Adrenal gland (tissue), 12 donors: ENCODE measurements around the gene TMEM37. TPM values are rescaled to one million over a fixed set of nuclear protein-coding genes. Genes with fewer than 3 reads are reported as not detected.
A peak's percentile ranks its signal among the peaks of the same experiment; 100 is the strongest.

Source experiments
- DNase-seq, 7 donors: peaks; one replicate each; pipeline ENCODE4 v3.0.0-alpha.2; 2019 to 2020
- H3K27ac ChIP-seq, 5 donors: fragments of 200-600 bp; sonication (generic) in 4 of 5; 1 replicate in 3 of 5; 2 replicates in 2 of 5; pipeline versions ENCODE4 v1.5.1 to v1.8.0; 2016 to 2020; ENCODE audit warnings: mild to moderate bottlenecking in 1 of 5
- H3K27me3 ChIP-seq: fragments of 200-600 bp; 2 replicates; pipeline ENCODE4 v1.8.0; 2021
- H3K36me3 ChIP-seq, 2 donors: fragments of 200-600 bp; replicated peaks in 1 of 2; 1 replicate in 1 of 2; 2 replicates in 1 of 2; pipeline versions ENCODE4 v1.5.1 to v1.8.0; 2018 to 2022
- H3K4me1 ChIP-seq, 2 donors: fragments of 200-600 bp; replicated peaks in 1 of 2; 1 replicate in 1 of 2; 2 replicates in 1 of 2; pipeline versions ENCODE4 v1.5.1 to v1.8.0; 2018 to 2021
- H3K4me3 ChIP-seq, 4 donors: fragments of 200-600 bp; sonication (generic) in 3 of 4; one replicate each; pipeline ENCODE4 v1.5.1; 2016 to 2018
- H3K9me3 ChIP-seq, 3 donors: fragments of 200-600 bp; sonication (generic) in 1 of 3; replicated peaks in 1 of 3; 1 replicate in 2 of 3; 2 replicates in 1 of 3; pipeline versions ENCODE4 v1.5.1 to v1.8.0; 2016 to 2021
- CTCF ChIP-seq, 6 experiments: fragments of 450-650 bp in 4 of 6; fragments of 200-600 bp in 2 of 6; sonication (generic) in 1 of 6; IDR thresholded peaks; 1 replicate in 5 of 6; 2 replicates in 1 of 6; pipeline versions ENCODE4 v1.5.1 to v1.8.0; 2016 to 2021; ENCODE audit warnings: antibody characterized with exemption in 6 of 6, mild to moderate bottlenecking in 2 of 6, moderate library complexity in 1 of 6
- POLR2A ChIP-seq, 2 donors: fragments of 450-650 bp; IDR thresholded peaks; one replicate each; pipeline ENCODE4 v1.6.1; 2017; ENCODE audit warnings: antibody characterized with exemption in 2 of 2, mild to moderate bottlenecking in 2 of 2, moderate library complexity in 1 of 2
- WGBS, 4 donors: extraction: QIAGEN DNeasy Blood & Tissue Kit in 2 of 4; methylation state at CpG; one replicate each; pipeline versions ENCODE4 v1.1.5 to v1.1.7; 2013 to 2017; 5-methylcytosine and 5-hydroxymethylcytosine counted together
- intact Hi-C, 2 donors: fragments of 100-400 bp; cut with DNase I; formaldehyde crosslinking; loops; one replicate each; pipeline versions ENCODE4 v1.14.1 to v1.15.0; 2022 to 2023
- polyA plus RNA-seq, 3 donors: library from polyadenylated mRNA; stranded (reverse); fragments of 200-250 nt in 2 of 3; fragments of 350-450 nt in 1 of 3; fragmentation: Illumina TruSeq in 1 of 3; extraction: RNeasy Lipid Tissue Mini Kit (QIAGEN cat#74804) in 1 of 3; gene quantifications; one replicate each; pipeline ENCODE4 v1.2.3, GENCODE V29; 2013 to 2014
- total RNA-seq, 9 donors: library from RNA; depleted of rRNA in 4 of 9; stranded (reverse); fragments of >200 nt in 4 of 9; fragments of 120-200 nt in 1 of 9; fragmentation: NEBNext Ultra II Directional in 1 of 9; extraction: Animal tissue kit (Norgen Biotek cat#: 25700) in 1 of 9; gene quantifications; one replicate each; pipeline versions ENCODE4 v1.1.0 to v1.2.4, GENCODE V29; 2013 to 2023
- donor health status: healthy with polysubstance abuse.
- donor health status: Bipolar disorder and iron deficiency.
- donor health status: DM: yes; HTN: yes; CAD: no.
- donor health status: DM: no; HTN: no; CAD: no.
- donor health status: DM: no; HTN: no; CAD: no.
- donor health status: DM: yes; HTN: yes; CAD: no.

TMEM37 gene
- total and polyA plus RNA-seq, 12 donors, result 5.5 to 31.8 (median 14.7) TPM

DNA sequence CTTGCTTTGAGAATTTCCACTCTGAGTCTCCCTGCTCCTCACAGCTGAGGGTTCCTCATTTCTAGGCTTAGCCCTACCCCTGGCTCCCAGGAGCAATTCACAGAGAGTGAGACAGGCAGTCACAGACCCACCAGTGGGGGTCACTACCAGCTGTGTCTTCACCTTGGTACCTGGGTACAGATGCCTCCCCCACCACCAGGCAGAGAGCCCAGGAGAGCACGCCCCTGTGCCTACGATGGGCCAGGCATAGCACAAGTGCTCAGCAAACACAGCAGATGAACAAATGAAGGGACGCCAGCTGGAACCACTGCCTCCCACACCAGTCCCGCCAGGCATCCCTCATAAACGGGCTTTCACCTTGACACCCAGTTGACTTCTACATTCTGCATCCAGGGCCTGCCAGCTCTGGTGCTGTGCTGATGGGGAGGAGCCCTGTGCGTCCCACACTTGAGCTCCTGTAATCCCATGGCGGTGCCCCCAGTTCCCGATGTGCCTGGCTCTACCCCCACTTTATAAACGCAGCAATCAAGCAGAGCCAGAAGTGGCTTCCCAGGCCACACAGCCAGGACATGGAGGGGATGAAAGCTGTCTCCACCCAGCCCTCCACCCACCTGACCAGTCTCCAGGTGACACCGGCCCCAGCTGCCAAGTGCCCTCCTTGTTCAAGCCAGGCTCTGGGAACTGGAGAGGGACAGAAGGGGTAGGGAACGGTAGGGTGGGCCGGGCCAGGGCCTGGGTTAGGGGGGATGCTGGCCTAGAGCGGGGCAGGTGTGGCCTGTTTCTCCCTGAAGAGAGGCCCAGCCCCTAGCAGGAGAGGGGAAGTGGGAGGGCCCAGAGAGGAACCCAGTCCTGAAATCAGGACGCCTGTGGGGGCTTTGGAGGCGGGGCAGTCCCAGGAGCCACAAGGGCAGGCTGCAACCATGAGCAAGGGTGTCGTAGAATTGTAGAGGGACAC, 50.1 kb downstream of the TMEM37 start:
- Histone ChIP-seq H3K4me1 (peaks cover 5 to 21% of the 10 kb centered on the region in 2 donors), H3K4me3 (no peak overlapping the region), H3K27me3 (no peaks in the 10 kb centered on the region), H3K9me3 (no peaks in the 10 kb centered on the region), H3K27ac (no peak overlapping the region), H3K36me3 (no peaks in the 10 kb centered on the region)
- DNase-seq, result peak in 2 of 7 donors; percentile 11 to 36
- TF ChIP-seq CTCF (IDR thresholded peaks at IDR 0.05) (no peak), POLR2A (IDR thresholded peaks at IDR 0.05) (no peak)
- intact Hi-C loops, result no loop called here
- WGBS, 4 donors, result 82 to 88% (median 84%) methylated on average over 10 to 16 of the region's 16 CpGs

DNA sequence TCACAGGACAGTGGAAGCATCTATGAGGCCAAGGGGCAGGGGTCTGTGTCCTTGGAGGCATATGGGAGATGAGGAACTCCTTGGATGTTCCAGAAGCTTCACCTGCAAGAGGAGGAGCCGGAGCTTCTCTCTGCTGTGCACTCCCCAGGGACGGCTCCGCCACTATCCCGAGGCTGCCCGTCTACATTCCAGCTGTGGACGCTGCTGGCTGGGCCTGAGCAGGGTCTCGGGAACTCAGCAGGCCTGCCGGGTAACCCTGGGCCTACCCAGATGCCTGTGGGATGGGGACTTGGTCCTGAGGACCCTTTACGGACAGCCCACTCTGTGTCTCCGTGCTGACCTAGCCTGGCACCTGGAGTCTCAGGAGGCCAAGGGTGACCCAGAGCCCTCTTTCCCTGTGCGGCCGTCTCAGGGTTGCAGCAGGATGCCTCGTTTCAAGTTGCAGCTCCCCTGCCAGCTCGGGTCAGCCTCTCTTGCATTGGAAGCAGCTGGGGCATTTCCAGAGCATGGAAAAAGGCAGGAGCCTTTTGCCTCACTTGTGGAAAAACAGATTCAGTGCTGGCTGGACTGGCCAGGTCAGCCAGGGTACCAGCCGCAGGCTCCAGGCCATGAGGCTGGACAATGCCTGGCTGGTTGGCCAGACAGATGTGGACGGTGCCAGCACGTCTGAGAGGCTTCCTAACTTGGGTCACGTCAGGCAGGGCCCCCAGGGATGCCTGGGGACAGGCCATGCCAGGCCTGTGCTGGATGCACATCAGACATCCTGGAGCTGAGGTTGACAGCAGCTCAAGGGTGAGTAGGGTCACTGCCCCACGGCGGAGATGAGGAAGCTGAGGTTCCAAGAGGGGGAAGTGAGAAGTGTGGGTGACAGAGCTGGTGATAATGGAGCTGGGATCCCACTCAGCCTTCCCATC, 51.1 kb downstream of the TMEM37 start:
- Histone ChIP-seq H3K4me1 (peaks cover 12 to 30% of the 10 kb centered on the region in 2 donors), H3K27ac (no peak overlapping the region), H3K9me3 (no peaks in the 10 kb centered on the region), H3K36me3 (no peaks in the 10 kb centered on the region), H3K4me3 (no peak overlapping the region), H3K27me3 (no peaks in the 10 kb centered on the region)
- 74 to 86% (median 79%) methylated on average over 13 to 20 of the region's 20 CpGs for WGBS, 4 donors
- intact Hi-C loops, result no loop called here
- DNase-seq, result peak in 2 of 7 donors; percentile 14 to 52
- TF ChIP-seq CTCF (IDR thresholded peaks at IDR 0.05) (no peak), POLR2A (IDR thresholded peaks at IDR 0.05) (no peak)

DNA sequence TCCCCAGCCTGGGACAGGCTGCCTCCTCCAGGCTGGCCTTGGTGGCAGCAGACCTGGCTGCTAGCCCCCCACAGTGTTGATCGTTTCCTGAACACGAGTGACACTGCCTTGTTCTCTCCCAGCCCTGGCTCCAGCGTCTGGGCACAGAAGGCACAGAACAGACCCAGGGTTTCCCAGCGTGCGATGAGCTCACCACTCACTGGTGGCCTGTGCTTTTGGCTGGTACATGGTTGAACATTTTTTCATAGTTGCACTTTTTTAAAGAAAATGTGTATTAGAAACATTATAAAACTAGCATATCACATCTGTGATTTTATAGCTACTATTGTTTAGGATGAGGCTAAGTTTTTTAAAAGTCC, 51.7 kb downstream of the TMEM37 start:
- Histone ChIP-seq H3K36me3 (no peaks in the 10 kb centered on the region), H3K4me1 (peaks cover 12 to 32% of the 10 kb centered on the region in 2 donors), H3K27ac (no peak overlapping the region), H3K9me3 (no peaks in the 10 kb centered on the region), H3K27me3 (no peaks in the 10 kb centered on the region), H3K4me3 (no peak overlapping the region)
- WGBS, 4 donors, result 73 to 80% (median 78%) methylated on average over 5 of the region's 5 CpGs
- DNase-seq, result peak in 1 of 7 donors; percentile 43
- TF ChIP-seq CTCF (IDR thresholded peaks at IDR 0.05), result no peak
- no peak for TF ChIP-seq POLR2A (IDR thresholded peaks at IDR 0.05)
- intact Hi-C loops, result no loop called here
